GM19351 (cell line): ENCODE data around the gene PHOSPHO1.

Source experiments
- ATAC-seq: cut with Tn5 transposase; IDR thresholded peaks from one replicate; pipeline ENCODE4 v1.9.1; 2021; ENCODE audit warnings: mild to moderate bottlenecking, moderate library complexity; ENCODE audit not compliant: unreplicated experiment

Gene PHOSPHO1

GRCh38 chr17:49244839-49245238 lies 14.3 kb upstream of the PHOSPHO1 start:
- no peak for ATAC-seq

- ATAC-seq, result no peak
These were observed 12.2 kb upstream of the PHOSPHO1 start for GRCh38 chr17:49242813-49243212.

GRCh38 chr17:49241692-49242397 lies 11.3 kb upstream of the PHOSPHO1 start:
- no peak for ATAC-seq

GRCh38 chr17:49241040-49241439 lies 10.5 kb upstream of the PHOSPHO1 start:
- ATAC-seq, result no peak

- ATAC-seq, result no peak
These were observed 10.0 kb upstream of the PHOSPHO1 start for GRCh38 chr17:49240619-49241018.

- no peak for ATAC-seq
These were observed 9.4 kb upstream of the PHOSPHO1 start for GRCh38 chr17:49239963-49240362.

- no peak for ATAC-seq
These were observed 5.3 kb upstream of the PHOSPHO1 start for GRCh38 chr17:49235896-49236295.

- no peak for ATAC-seq
These were observed 4.0 kb upstream of the PHOSPHO1 start for GRCh38 chr17:49234509-49235080.

GRCh38 chr17:49231563-49231894 lies 942 bp upstream of the PHOSPHO1 start:
- no peak for ATAC-seq

GRCh38 chr17:49229805-49230600 lies 584 bp downstream of the PHOSPHO1 start:
- ATAC-seq, result peak; percentile 7

GRCh38 chr17:49229076-49229804 lies 1.3 kb downstream of the PHOSPHO1 start:
- ATAC-seq, result no peak

GRCh38 chr17:49227436-49228261 lies 2.9 kb downstream of the PHOSPHO1 start:
- ATAC-seq, result no peak

- no peak for ATAC-seq
These were observed 3.7 kb downstream of the PHOSPHO1 start for GRCh38 chr17:49226771-49227435.

- ATAC-seq, result no peak
These were observed 4.9 kb downstream of the PHOSPHO1 start for GRCh38 chr17:49225554-49226236.

GRCh38 chr17:49224997-49225337 lies 5.6 kb downstream of the PHOSPHO1 start:
- no peak for ATAC-seq

- no peak for ATAC-seq
These were observed 6.2 kb downstream of the PHOSPHO1 start for GRCh38 chr17:49224198-49224996.

- no peak for ATAC-seq
These were observed 6.9 kb downstream of the PHOSPHO1 start for GRCh38 chr17:49223517-49224197.

- no peak for ATAC-seq
These were observed 7.4 kb downstream of the PHOSPHO1 start for GRCh38 chr17:49223168-49223516.
